GDM1 (cell line): ENCODE data around the gene MYOD1.

Experiments used
- DNase-seq: peaks from one replicate; lab custom pipeline; 2025; lab: John Stamatoyannopoulos, UW

The MYOD1 gene

GRCh38 chr11:17719028-17719937 lies at the start of gene MYOD1:
Gene MYOD1 (plus strand): TSS chr11:17719571. CDS start chr11:17719783, 212 bp downstream.
- DNase-seq, result no peak

- DNase-seq, result no peak
Measured at GRCh38 chr11:17672469-17672868, 46.9 kb upstream of the MYOD1 start.

- no peak for DNase-seq
Measured at GRCh38 chr11:17673951-17674350, 45.4 kb upstream of the MYOD1 start.

- DNase-seq, result no peak
Measured at GRCh38 chr11:17682848-17683247, 36.5 kb upstream of the MYOD1 start.

GRCh38 chr11:17683377-17684161 lies 35.8 kb upstream of the MYOD1 start:
- DNase-seq, result no peak

GRCh38 chr11:17684550-17684949 lies 34.8 kb upstream of the MYOD1 start:
- no peak for DNase-seq

GRCh38 chr11:17686231-17686980 lies 33.0 kb upstream of the MYOD1 start:
- no peak for DNase-seq

- no peak for DNase-seq
Measured at GRCh38 chr11:17687946-17688670, 31.3 kb upstream of the MYOD1 start.

- no peak for DNase-seq
Measured at GRCh38 chr11:17691550-17691949, 27.8 kb upstream of the MYOD1 start.

GRCh38 chr11:17691976-17692375 lies 27.4 kb upstream of the MYOD1 start:
- no peak for DNase-seq

GRCh38 chr11:17692931-17693330 lies 26.4 kb upstream of the MYOD1 start:
- DNase-seq, result no peak

GRCh38 chr11:17693531-17693930 lies 25.8 kb upstream of the MYOD1 start:
- no peak for DNase-seq

GRCh38 chr11:17694494-17695110 lies 24.8 kb upstream of the MYOD1 start:
- no peak for DNase-seq

- no peak for DNase-seq
Measured at GRCh38 chr11:17695454-17696441, 23.6 kb upstream of the MYOD1 start.

GRCh38 chr11:17696741-17697140 lies 22.6 kb upstream of the MYOD1 start:
- no peak for DNase-seq

GRCh38 chr11:17697175-17697949 lies 22.0 kb upstream of the MYOD1 start:
- DNase-seq, result no peak

- DNase-seq, result no peak
Measured at GRCh38 chr11:17699147-17700114, 19.9 kb upstream of the MYOD1 start.

- no peak for DNase-seq
Measured at GRCh38 chr11:17700991-17701390, 18.4 kb upstream of the MYOD1 start.
